GM21717 (cell line): Measurements from ENCODE around the gene UPF1.

ENCODE experiments used
- ATAC-seq: cut with Tn5 transposase; IDR thresholded peaks from one replicate; pipeline ENCODE4 v1.9.1; 2021; ENCODE audit warnings: mild to moderate bottlenecking, moderate library complexity; ENCODE audit not compliant: unreplicated experiment

The UPF1 gene

GRCh38 chr19:18831524-18832305 lies at the start of gene UPF1:
TSS of gene UPF1 (plus strand) at chr19:18831959. CDS start at chr19:18832210, 251 bp downstream.
- ATAC-seq = peak; percentile 46

- no peak for ATAC-seq
Observed at GRCh38 chr19:18782559-18783225, 49.1 kb upstream of the UPF1 start.

GRCh38 chr19:18783958-18784785 lies 47.6 kb upstream of the UPF1 start:
- ATAC-seq = no peak

- ATAC-seq = no peak
Observed at GRCh38 chr19:18784786-18785120, 47.0 kb upstream of the UPF1 start.

- ATAC-seq = no peak
Observed at GRCh38 chr19:18785179-18786124, 46.3 kb upstream of the UPF1 start.

- no peak for ATAC-seq
Observed at GRCh38 chr19:18788529-18789421, 43.0 kb upstream of the UPF1 start.

GRCh38 chr19:18789422-18789869 lies 42.3 kb upstream of the UPF1 start:
- no peak for ATAC-seq

GRCh38 chr19:18789883-18790565 lies 41.7 kb upstream of the UPF1 start:
- ATAC-seq = no peak

- ATAC-seq = no peak
Observed at GRCh38 chr19:18790566-18791314, 41.0 kb upstream of the UPF1 start, which contains the start of gene COMP. TSS of gene COMP (minus strand) at chr19:18791305. CDS start at chr19:18791269, 36 bp downstream.

- no peak for ATAC-seq
Observed at GRCh38 chr19:18791315-18791678, 40.5 kb upstream of the UPF1 start.

- no peak for ATAC-seq
Observed at GRCh38 chr19:18792661-18793060, 39.1 kb upstream of the UPF1 start.

- ATAC-seq = no peak
Observed at GRCh38 chr19:18793144-18794028, 38.4 kb upstream of the UPF1 start.

- ATAC-seq = no peak
Observed at GRCh38 chr19:18794029-18794313, 37.8 kb upstream of the UPF1 start.

GRCh38 chr19:18794692-18795091 lies 37.1 kb upstream of the UPF1 start:
- ATAC-seq = no peak

- ATAC-seq = no peak
Observed at GRCh38 chr19:18795540-18795939, 36.2 kb upstream of the UPF1 start.

- no peak for ATAC-seq
Observed at GRCh38 chr19:18796239-18796638, 35.5 kb upstream of the UPF1 start.
